Adipocyte (in vitro differentiated cells): ENCODE results near the gene DPAGT1.
A peak's percentile ranks its signal among the peaks of the same experiment; 100 is the strongest.
"Not testable (repeated sequence)": the region's sequence is repeated elsewhere in the genome, so short reads cannot be mapped to it uniquely, and the experiment has no call there.

Experiments used
- DNase-seq: peaks from one replicate; pipeline ENCODE4 v3.0.0-alpha.2; 2015; ENCODE audit warnings: low read depth
- H3K27me3 ChIP-seq: replicated peaks from 2 replicates; pipeline ENCODE4 v1.7.0; 2013; ENCODE audit warnings: mild to moderate bottlenecking, low read length, moderate library complexity; ENCODE audit not compliant: control insufficient read depth, insufficient read depth
- H3K36me3 ChIP-seq: 2 replicates; pipeline ENCODE4 v1.7.0; 2013; ENCODE audit warnings: low read length, mild to moderate bottlenecking, moderate library complexity; ENCODE audit not compliant: control insufficient read depth, insufficient read depth, severe bottlenecking
- H3K4me1 ChIP-seq: 2 replicates; pipeline ENCODE4 v1.7.0; 2013; ENCODE audit warnings: mild to moderate bottlenecking, low read length, moderate library complexity; ENCODE audit not compliant: control insufficient read depth, insufficient read depth
- H3K4me3 ChIP-seq: 2 replicates; pipeline ENCODE4 v1.7.0; 2013; ENCODE audit warnings: mild to moderate bottlenecking, low read length, moderate library complexity
- H3K9ac ChIP-seq: 2 replicates; pipeline ENCODE4 v1.7.0; 2013; ENCODE audit warnings: mild to moderate bottlenecking, low read length, moderate library complexity
- H3K9me3 ChIP-seq: 2 replicates; pipeline ENCODE4 v1.7.0; 2013; ENCODE audit warnings: mild to moderate bottlenecking, low read length, moderate library complexity; ENCODE audit not compliant: control insufficient read depth

The DPAGT1 gene

DNA sequence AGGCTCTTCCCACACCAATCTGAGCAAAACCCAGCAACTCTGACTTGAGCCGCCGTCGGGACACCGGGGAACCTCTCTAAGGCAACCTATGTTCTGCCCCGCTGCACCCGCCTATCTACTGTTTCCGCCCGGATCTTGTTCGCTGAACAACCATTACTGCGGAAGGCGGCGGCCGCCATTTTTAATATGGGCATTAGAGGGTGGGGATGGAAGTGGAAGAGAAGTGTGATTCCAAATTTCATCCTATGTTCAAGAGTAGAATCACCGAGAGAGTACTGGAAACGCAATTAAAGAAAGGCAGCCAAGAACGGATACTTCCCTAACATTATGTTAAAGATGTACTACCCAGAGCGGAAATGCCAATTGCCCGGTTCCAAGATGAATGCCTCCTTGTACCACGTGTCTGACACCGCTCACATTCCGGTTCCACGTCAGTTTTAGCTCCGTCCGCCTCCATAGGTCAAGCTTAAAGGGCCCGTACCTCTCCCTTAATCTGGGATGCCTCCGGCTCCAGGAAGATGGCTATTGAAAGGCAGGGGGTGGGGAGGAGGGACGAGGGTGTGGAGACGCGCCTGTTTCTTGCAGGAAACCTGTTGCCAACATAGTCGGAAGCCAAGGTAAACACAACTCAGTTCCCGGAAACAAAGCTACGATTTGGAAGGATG is at the start of gene DPAGT1:
DPAGT1 (minus strand) TSS at position 95 of the 665 bp plus-strand sequence. CDS start 198 bp downstream, outside the sequence.
- Histone ChIP-seq H3K9ac (peak within 1 kb of the TSS; percentile 91), H3K4me3 (peak within 1 kb of the TSS; percentile 85), H3K9me3 (no peaks in the 10 kb centered on the region), H3K27me3 (no peaks in the 10 kb centered on the region), H3K36me3 (peaks cover 19% of the 10 kb centered on the region), H3K4me1 (peaks cover 18% of the 10 kb centered on the region)
- DNase-seq, result peak; percentile 97

DNA sequence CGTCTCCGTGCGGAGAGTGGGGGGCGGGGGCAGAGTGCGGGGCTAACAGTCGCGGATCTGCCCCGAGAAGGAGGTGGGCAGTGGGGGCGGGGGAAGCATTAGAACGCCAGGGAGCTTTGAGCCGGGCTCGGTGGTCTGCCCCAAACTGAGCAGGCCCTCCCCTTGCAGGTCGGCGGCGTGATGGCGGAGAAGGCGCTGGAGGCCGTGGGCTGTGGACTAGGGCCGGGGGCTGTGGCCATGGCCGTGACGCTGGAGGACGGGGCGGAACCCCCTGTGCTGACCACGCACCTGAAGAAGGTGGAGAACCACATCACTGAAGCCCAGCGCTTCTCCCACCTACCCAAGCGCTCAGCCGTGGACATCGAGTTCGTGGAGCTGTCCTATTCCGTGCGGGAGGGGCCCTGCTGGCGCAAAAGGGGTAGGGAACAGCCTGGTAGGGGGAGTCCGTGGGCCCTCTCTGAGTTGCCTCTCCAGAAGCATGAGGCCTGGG is 48.2 kb upstream of the DPAGT1 start:
- Histone ChIP-seq H3K27me3 (peaks cover 69% of the 10 kb centered on the region), H3K4me3 (no peak overlapping the region), H3K4me1 (peaks cover 3% of the 10 kb centered on the region), H3K36me3 (no peaks in the 10 kb centered on the region), H3K9ac (no peak overlapping the region), H3K9me3 (no peaks in the 10 kb centered on the region)
- no peak for DNase-seq

- Histone ChIP-seq H3K27me3 (peaks cover 62% of the 10 kb centered on the region), H3K9me3 (no peaks in the 10 kb centered on the region), H3K9ac (peak within 1 kb of the TSS; percentile 45), H3K4me1 (peaks cover 3% of the 10 kb centered on the region), H3K4me3 (peak within 1 kb of the TSS; percentile 79), H3K36me3 (no peaks in the 10 kb centered on the region)
- DNase-seq, result peak; percentile 60
Observed at GRCh38 chr11:119149018-119149785, 47.5 kb upstream of the DPAGT1 start, which contains the start of gene ABCG4. TSS of gene ABCG4 (plus strand) at chr11:119149052. CDS start at chr11:119149966, 914 bp downstream.

DNA sequence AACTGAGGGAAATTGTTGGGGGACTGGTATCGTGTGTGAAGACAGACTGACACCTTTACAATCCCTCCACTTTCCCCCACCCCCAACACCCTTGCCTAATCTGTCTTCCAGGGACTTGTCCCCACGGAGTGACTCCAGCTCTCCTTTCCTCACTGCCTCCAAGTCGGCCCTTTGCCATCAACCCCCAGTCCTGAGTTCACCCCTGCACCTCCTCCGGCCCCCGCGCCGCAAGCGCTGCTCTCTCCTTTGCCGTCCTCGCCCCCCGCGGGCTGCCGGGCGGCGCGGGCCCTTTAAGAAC is 47.0 kb upstream of the DPAGT1 start:
- no peak for DNase-seq
- Histone ChIP-seq H3K9ac (peak overlapping the region; percentile 45), H3K4me1 (peaks cover 3% of the 10 kb centered on the region), H3K36me3 (no peaks in the 10 kb centered on the region), H3K27me3 (peaks cover 59% of the 10 kb centered on the region), H3K4me3 (peak overlapping the region; percentile 79), H3K9me3 (no peaks in the 10 kb centered on the region)

GRCh38 chr11:119147604-119148333 is 46.1 kb upstream of the DPAGT1 start:
- no peak for DNase-seq
- H3K9me3 ChIP-seq, result no peaks in the 10 kb centered on the region

DNA sequence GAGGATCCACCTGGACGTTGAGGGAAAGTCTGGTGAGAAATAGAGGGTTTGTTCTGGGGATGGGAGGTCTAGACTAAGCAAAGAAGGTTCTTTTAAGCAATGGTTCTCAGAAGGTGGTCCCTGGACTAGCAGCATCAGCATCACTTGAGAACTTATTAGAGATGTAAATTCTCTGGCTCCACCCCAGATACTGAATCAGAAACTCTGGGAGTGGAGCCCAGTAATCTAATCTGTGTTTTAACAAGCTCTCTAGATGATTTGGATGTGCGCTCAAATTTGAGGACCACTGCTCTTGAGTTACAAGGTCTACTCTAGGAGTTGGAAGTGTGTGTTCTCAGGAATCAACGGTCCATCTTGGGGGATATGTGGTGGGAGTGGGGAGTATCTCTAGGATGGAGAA is 43.9 kb upstream of the DPAGT1 start:
- DNase-seq, result no peak
- Histone ChIP-seq H3K4me1 (peaks cover 3% of the 10 kb centered on the region), H3K9me3 (no peaks in the 10 kb centered on the region), H3K36me3 (no peaks in the 10 kb centered on the region), H3K4me3 (no peak overlapping the region), H3K27me3 (peaks cover 36% of the 10 kb centered on the region), H3K9ac (no peak overlapping the region)

More at GRCh38 chr11:119147604-119148333, 46.1 kb upstream of the DPAGT1 start:
- Histone ChIP-seq H3K36me3 (no peaks in the 10 kb centered on the region), H3K9ac (no peak overlapping the region), H3K4me3 (no peak overlapping the region), H3K27me3 (peaks cover 51% of the 10 kb centered on the region), H3K4me1 (peaks cover 3% of the 10 kb centered on the region)

DNA sequence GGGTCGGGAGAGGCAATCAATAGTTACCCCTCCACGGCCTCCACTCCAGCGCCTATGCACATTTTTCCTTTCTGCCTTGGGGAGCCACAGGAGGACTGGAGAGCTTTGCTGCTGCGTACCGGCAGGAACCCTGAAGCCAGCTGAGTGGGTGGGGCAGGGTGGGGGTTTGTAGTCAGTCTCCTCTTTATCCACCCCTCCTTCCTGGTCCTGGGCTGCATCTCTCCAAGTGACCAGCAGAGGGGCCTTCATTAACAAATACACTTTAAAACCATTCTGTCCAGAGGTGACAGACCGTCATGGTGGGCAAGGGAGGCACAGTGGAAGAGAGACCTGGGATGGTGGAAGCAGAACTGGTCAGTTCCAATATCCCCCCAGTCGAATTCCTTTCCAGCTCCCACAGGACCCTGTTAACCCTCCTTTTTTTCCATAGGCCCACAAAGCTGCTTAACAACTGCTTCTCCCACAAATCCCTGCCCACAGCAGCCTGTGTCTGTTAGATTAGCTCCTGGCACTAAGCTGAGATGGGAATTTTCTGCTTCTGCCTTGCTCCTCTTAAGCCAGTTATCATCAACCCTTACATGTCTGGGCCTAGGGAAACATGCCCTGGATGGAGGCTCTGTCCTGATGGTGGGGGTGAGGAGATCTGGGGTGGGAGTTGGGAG is 43.3 kb upstream of the DPAGT1 start:
- Histone ChIP-seq H3K27me3 (peaks cover 30% of the 10 kb centered on the region), H3K36me3 (no peaks in the 10 kb centered on the region), H3K4me1 (peaks cover 3% of the 10 kb centered on the region), H3K9me3 (no peaks in the 10 kb centered on the region), H3K4me3 (no peak overlapping the region), H3K9ac (no peak overlapping the region)
- peak; percentile 86 for DNase-seq

DNA sequence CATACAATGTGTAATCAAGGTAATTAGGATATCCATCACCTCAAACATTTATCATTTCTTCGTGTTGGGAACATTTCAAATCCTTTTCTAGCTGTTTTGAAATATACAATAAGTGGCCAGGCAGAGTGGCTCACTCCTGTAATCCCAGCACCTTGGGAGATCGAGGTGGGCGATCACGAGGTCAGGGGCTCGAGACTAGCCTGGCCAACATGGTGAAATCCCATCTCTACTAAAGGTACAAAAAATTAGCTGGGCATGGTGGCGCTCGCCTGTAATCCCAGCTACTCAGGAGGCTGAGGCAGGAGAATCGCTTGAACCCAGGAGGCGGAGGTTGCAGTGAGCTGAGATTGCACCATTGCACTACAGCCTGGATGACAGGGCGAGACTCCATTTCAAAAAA is 37.6 kb upstream of the DPAGT1 start:
- not testable (repeated sequence) for H3K9me3 ChIP-seq, H3K4me3 ChIP-seq, H3K4me1 ChIP-seq, DNase-seq, H3K27me3 ChIP-seq, H3K36me3 ChIP-seq, H3K9ac ChIP-seq

DNA sequence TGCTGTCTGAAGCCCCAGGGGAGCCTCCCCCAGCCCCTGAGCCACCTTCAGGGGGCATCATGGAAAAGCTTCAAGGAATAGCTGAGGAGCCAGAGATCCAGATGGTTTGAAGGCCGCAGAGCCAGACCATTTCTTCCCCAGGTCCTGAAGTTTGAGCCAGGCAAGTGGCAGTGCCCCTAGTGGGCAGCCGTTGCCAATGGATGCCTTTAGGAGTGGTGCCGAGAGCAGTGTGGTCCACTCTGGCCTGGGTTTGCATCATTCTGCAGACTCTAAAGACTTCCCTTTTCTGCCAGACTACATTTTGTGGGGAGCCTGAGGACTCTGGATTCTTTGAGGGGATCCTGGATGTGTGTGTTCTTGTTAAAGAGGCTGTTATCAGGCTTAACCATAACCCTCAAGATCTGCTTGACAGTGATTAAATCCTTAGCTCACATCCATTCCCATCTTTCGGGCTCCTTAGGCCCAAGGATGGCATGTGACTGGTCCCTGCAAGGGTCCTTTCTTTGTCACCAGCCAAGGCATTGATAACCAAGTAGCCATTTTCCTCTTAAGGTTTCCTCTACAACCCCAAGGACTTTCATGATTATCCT is 32.8 kb upstream of the DPAGT1 start:
- Histone ChIP-seq H3K4me3 (no peak overlapping the region), H3K27me3 (no peaks in the 10 kb centered on the region), H3K4me1 (no peaks in the 10 kb centered on the region), H3K36me3 (peaks cover 49% of the 10 kb centered on the region), H3K9me3 (no peaks in the 10 kb centered on the region), H3K9ac (no peak overlapping the region)
- DNase-seq, result peak; percentile 19

DNA sequence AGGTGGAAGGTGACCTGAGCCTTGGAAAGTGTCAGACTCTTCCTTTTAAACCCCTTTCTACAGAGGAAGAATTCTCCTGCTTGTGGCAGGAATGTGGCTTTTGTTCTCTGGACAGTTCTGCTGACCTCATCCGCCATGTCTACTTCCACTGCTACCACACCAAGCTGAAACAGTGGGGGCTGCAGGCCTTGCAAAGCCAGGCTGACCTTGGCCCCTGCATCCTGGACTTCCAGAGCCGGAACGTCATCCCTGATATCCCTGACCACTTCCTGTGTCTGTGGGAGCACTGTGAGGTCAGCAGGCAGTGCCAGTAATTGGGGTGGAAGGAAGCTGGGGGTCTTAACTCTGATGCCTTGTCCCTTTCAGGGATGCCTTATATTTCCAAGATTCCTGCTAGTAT is 29.0 kb upstream of the DPAGT1 start:
- Histone ChIP-seq H3K9ac (no peak overlapping the region), H3K4me1 (peaks cover 3% of the 10 kb centered on the region), H3K27me3 (no peaks in the 10 kb centered on the region), H3K9me3 (no peaks in the 10 kb centered on the region), H3K4me3 (no peak overlapping the region), H3K36me3 (peaks cover 49% of the 10 kb centered on the region)
- no peak for DNase-seq
